Right lobe of liver (tissue), 4 donors: ENCODE results near the gene BMPER.

Source experiments
- CTCF ChIP-seq, 4 donors: fragments of 200-600 bp in 3 of 4; fragments of 450-650 bp in 1 of 4; IDR thresholded peaks; one replicate each; pipeline versions ENCODE4 v1.5.1 to v1.8.0; 2016 to 2022; ENCODE audit warnings: antibody characterized with exemption in 4 of 4, mild to moderate bottlenecking in 2 of 4
- POLR2A ChIP-seq: fragments of 450-650 bp; IDR thresholded peaks from one replicate; pipeline ENCODE4 v1.6.1; 2017; ENCODE audit warnings: antibody characterized with exemption, mild to moderate bottlenecking
- donor health status: DM: no; HTN: no; CAD: no.
- donor health status: DM: no; HTN: no; CAD: no.
- donor health status: DM: no; HTN: yes; CAD: no.

GRCh38 chr7:34191162-34191561, 285.8 kb downstream of the BMPER start:
- TF ChIP-seq CTCF (IDR thresholded peaks at IDR 0.05), result no peak
- no peak for TF ChIP-seq POLR2A
